A549 (cell line): ENCODE data around the gene TFAP2E.

Source experiments
- CEBPB ChIP-seq, 2 experiments: fragments of >200 bp in 1 of 2; sonication (Bioruptor Twin) in 1 of 2; formaldehyde crosslinking in 1 of 2; IDR thresholded peaks; 2 replicates each; pipeline ENCODE4 v1.6.1; 2012 to 2016
- CTCF ChIP-seq: fragments of >200 bp; sonication (Bioruptor Twin); formaldehyde crosslinking; IDR thresholded peaks from 3 replicates; pipeline ENCODE4 v1.5.1; 2016
- POLR2A ChIP-seq: IDR thresholded peaks from 2 replicates; pipeline ENCODE4 v1.6.1; 2012; ENCODE audit warnings: mild to moderate bottlenecking, low read length
- RAD21 ChIP-seq, 2 experiments: fragments of >200 bp in 1 of 2; sonication (Bioruptor Twin) in 1 of 2; formaldehyde crosslinking in 1 of 2; IDR thresholded peaks in 1 of 2; conservative IDR thresholded peaks in 1 of 2; 2 replicates in 1 of 2; 3 replicates in 1 of 2; pipeline ENCODE4 v1.6.1; 2012 to 2018; ENCODE audit warnings: inconsistent platforms in 1 of 2

GRCh38 chr1:35560256-35561225, 12.6 kb upstream of the TFAP2E start:
- no peak for TF ChIP-seq CTCF
- no peak for TF ChIP-seq POLR2A
- TF ChIP-seq CEBPB (IDR thresholded peaks at IDR 0.05), result no peak
- TF ChIP-seq RAD21 (conservative IDR thresholded peaks at IDR 0.05 in 1 of 2, IDR thresholded peaks at IDR 0.05 in 1 of 2), result no peak
